Endothelial cell of hepatic sinusoid (primary cell): ENCODE measurements around the gene MEAK7.

ENCODE experiments used
- in situ Hi-C: cut with HindIII; loops from 2 replicates; pipeline ENCODE4 v1.10.0; 2017; ENCODE audit warnings: low sequenced_read_pairs

MEAK7 gene

DNA sequence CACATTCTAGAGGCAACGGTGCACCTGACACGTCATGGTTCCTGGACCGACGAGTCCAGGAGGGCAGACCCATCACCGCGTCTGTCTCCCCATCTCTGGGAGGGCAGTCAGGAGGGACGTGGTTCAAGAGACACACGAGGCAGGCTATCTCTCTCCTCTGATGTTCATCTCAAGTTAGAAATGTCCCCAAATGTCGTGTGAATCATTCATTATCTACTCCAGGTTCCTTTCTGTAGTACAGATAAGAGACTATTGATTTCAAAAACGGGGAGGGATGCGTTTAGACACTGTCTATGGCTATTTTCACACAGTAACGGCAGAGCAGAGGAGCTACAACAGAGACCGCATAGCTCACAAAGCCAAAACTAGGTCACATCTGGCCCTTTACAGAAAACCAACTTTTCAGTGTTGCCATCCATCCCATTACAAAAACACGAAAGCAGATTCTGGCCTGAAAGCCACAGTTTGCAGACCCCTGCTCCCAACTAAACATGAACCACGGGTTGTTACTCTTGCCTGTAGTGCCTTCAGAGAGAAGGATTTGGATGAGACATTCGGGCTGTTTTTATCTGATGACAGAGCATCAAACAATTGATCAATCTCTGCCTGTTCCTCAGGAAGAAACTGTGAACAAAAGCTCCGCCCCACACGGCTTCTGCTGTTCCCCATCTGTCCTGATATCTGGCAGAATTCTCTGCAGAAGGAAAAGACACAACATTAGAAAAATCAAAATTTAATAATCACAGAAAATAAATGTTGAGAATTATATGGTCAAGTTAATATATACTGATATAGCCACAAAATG lies 6.8 kb downstream of the MEAK7 start:
- in situ Hi-C loops, result no loop called here

DNA sequence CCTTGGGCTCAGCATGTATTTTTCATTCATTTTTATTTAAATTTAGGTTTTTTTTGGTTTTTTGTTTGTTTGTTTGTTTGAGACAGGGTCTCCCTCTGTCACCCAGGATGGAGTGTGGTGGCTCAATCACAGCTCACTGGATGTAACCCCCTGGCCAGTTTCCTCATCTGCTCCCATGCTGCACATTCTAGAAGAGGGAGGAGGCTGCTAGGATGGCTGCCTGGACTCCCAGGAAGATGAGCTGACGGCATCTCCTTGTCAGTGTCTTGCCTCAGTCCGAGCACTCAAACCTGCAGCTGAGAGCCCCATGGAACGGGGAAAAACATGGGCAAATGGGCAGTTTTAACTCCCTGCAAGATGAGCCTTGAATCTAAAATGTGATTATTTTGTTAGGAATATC lies 7.5 kb downstream of the MEAK7 start:
- in situ Hi-C loops, result no loop called here

GRCh38 chr16:84495506-84495905 lies 9.0 kb downstream of the MEAK7 start:
- in situ Hi-C loops, result no loop called here

- in situ Hi-C loops, result loop anchor here (5.0 kb wide), 1 partner anchor 42 kb away; no protein-coding TSS in a partner anchor
These were observed 15.3 kb downstream of the MEAK7 start for GRCh38 chr16:84489131-84489530.

- in situ Hi-C loops, result loop anchor here (5.0 kb wide), 1 partner anchor 40 kb away; no protein-coding TSS in a partner anchor
These were observed 17.1 kb downstream of the MEAK7 start for GRCh38 chr16:84487358-84487757.

DNA sequence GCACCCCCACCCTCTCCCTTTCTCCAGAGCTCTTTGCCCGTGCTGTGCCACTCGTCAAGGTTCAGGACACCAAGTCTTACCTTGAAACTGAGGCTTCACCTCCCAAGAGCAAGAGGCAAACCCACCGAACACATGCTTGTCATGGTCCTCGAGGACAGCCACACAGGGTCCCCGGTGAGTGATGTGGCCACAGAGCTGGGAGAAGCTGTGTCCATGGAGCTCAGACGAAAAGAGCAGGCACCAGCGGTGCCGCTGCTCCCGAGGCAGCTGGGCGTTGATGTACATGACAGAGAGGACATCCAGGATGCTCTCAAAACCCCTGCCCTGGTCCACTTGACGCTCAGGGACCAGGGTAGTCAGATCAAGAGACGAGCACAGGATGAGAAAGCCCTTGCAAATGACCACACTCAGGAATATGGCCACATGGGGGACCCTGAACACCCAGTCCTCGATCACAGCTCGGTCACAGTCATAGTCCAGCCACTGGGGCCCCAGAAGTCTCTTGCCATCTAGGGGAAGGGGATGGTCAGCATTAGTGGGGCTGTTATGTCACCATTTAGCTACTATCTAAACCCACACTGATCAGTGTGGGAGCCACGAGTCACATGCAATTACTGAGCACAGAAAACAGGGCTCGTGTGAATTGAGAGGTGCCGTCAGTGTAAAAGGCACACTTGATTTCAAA lies 17.8 kb downstream of the MEAK7 start:
- in situ Hi-C loops, result loop anchor here (5.0 kb wide), 1 partner anchor 39 kb away; no protein-coding TSS in a partner anchor

DNA sequence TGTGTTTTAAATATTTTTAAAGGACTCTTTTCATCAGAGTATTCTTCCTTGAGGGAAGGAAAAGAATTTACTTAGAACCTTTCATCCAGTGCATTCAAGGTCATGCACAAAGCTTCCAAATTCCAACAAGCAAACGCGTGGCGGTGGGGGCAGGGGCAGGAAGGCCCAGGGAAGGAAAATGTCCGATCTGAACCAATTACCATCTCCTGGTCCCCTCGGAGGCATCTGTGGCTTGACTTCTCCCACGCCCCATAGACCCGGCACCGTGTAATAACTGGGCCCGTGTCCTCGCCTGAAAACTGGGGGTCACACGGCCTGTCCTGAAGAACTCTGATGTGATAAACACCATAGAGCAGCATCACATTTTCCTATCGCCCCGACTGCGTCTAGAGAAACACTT lies 18.3 kb downstream of the MEAK7 start:
- in situ Hi-C loops, result loop anchor here (5.0 kb wide), 1 partner anchor 39 kb away; no protein-coding TSS in a partner anchor

GRCh38 chr16:84485255-84486010 lies 19.0 kb downstream of the MEAK7 start:
- in situ Hi-C loops, result loop anchor here (5.0 kb wide), 1 partner anchor 38 kb away; no protein-coding TSS in a partner anchor

GRCh38 chr16:84484579-84485254 lies 19.7 kb downstream of the MEAK7 start:
- in situ Hi-C loops, result loop anchor here (5.0 kb wide), 1 partner anchor 37 kb away; no protein-coding TSS in a partner anchor

GRCh38 chr16:84483882-84484565 lies 20.4 kb downstream of the MEAK7 start:
- in situ Hi-C loops, result no loop called here

DNA sequence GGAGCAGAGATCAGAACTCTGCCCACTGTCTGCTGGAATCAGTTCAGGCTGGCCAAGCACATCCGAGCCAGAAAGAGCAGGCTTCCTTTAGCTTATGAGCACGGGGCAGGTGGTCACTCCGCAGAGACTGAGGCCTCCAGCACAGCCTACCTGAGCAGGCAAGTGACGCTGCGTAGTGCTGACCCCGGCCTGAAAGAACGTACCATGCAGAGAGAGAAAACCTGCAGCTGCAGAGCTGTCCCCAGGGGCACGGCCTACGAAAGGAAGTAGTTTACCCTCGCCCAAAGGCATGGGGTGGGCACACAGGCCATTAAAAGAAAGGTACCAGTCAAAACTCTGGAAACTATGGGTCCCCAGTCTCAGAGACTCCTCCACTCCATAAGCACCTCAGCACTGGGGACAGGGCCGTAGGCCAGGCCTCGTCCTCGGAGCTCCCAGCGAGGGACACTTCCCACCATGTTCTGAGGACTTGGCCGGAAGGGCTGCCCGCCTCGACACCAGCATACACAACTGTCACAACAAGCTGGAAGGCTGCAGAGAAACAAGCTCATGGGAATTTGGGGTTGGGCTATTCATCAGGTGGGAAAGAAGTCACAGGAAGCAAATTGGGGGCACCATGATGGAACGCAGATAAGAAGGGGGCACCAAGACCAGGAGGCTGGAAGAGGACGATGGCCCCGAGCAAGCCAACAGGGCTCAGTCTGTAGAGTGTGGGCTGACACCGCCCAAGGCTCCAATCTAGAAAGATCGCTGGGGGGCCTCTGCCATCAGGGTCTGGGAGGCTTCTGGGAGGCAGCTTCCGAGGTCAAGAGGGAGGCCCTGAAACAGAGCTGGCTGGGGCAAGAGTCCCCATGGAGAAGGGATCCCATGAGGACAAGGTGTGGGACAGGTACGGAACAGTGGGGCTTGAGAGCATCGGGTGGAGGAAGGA lies 21.2 kb downstream of the MEAK7 start:
- in situ Hi-C loops, result no loop called here

DNA sequence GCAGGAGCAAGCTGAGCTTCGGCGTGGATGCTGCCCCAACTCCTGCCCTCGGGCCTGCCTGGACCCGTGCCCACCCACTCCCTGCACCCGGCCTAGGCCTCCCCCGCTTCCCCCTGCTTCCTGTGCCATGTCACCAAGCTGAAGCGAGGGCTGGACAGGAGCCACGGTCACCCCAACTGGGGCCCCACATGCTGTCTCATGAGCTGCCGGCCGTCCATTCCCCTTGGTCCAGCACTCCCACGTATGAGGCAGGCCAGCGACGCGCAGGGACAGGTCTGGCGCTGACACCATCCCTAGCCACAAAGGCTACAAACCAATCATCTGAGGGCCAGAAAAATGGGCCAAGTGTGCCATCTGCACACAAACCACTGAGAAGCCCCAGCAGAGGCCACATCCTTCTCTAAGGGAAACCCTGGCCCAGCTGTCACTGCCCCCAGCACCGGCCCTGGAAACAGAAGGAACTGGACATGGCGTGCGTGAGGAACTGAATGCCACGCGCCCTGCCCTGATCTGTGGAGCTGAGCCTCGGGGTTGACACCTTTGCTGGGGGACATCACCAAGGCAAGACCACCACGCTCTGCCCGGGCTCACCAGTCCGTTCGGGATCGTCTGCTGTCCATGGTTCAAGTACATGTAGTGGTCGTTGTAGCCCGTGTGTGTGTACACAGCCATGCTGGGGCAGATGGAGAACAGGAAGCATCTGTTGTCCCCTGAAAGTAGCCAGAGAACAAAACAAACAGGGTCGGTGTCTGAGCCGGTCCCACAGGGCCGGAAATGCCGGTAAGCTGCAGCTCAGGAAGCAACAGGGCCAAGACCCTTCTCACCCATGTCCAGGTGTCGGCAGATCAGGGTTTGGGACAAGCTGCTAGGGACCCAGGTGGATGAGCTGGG lies 22.2 kb downstream of the MEAK7 start:
- in situ Hi-C loops, result no loop called here

- in situ Hi-C loops, result no loop called here
These were observed 23.3 kb downstream of the MEAK7 start for GRCh38 chr16:84481051-84481735.

DNA sequence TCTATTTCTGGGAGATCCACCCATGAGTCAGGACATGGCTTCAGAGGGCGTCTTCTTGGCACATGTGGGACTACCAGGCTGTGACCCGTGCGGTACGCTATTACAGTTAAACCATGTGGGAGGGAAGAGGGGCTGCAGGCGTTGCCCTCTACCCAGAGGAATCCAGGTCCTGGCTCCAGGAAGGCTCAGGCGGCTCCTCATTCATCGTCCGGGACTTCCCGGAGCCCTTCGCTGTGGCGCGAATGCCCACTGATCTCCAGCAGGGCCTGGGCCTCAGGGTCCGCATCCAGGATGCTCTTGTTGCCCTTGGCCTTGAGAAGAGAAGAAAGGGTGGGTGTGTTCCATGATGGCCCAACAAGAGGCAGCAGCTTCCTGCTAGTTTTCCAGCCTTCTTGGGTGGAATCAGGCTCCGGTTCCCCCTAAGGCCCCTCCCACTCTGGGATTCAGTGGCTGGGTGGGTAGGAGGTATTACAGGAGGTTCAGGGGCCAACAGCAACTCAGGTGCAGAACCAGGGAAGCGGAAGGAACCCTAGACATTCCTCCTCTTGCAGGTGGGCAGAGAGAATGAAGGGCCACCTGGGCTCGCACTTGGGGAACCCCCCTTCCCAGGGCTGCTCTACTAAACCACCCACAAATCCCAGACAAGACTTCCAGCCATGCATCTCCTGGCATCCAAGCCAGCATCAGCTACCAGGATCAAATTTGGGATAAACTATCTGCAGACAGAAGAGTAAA lies 24.6 kb downstream of the MEAK7 start:
- in situ Hi-C loops, result no loop called here

GRCh38 chr16:84478172-84478947 lies 26.1 kb downstream of the MEAK7 start:
- in situ Hi-C loops, result no loop called here

DNA sequence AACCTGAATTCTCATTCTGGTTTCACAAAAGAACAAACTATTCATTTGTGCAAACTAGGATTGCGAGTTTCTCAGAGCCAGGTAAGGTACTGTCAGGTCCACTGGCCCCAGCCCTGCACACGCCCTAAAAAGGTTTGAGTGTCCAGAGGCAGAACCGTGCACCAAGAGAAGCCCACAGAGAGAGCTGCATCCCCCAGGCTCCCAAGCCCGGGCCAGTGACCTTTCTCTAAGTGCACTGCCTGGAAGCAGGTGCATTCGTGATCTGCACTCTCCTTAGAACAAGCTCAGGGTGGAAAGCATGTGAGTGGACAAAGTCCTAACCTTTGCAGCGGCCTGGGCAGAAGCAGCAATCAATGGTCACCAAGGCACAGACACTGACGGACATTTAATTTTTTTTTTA lies 26.8 kb downstream of the MEAK7 start:
- in situ Hi-C loops, result no loop called here
